ENCODE data around the gene TNFRSF9. TPM values are rescaled to one million over a fixed set of nuclear protein-coding genes. Genes with fewer than 3 reads are reported as not detected.
A peak's percentile ranks its signal among the peaks of the same experiment; 100 is the strongest.

Gene TNFRSF9
- polyA plus RNA-seq, 1 donor (not counting 4 experiments of a cell fraction or from before 2014, with no cell fraction given), result not detected

DNA sequence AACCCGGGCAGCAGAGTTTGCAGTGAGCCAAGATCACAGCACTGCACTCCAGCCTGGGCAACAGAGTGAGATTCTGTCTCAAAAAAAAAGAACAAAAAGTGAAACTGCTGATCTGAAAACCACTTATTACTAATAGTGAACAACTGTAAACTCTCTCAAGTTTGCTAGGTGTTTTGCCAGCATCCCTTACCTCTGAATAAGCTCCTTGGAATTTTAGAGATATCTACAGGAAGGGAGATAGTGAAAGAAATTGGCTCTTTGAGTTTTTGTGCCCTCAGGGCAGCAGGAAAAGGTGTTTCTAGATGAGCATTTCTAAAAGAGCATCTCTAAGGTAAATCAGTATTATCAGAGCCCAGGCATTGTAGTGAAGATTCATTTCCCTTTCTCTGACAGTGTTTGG, 47.9 kb upstream of the TNFRSF9 start:
- Histone ChIP-seq H3K36me3 (ENCODE audit: control insufficient read depth in 2 of 2, extremely low read depth in 1 of 2, insufficient read depth in 2 of 2, low read length in 2 of 2) (peaks cover 22 to 25% of the 10 kb centered on the region in 2 experiments), H2AFZ (ENCODE audit: control insufficient read depth, low read length) (no peak overlapping the region), H3K27ac (ENCODE audit: control insufficient read depth, insufficient read depth, low read length) (peak overlapping the region; percentile 20), H4K20me1 (ENCODE audit: control insufficient read depth, extremely low read depth, insufficient read depth, low read length) (no peaks in the 10 kb centered on the region), H3K9ac (ENCODE audit: control insufficient read depth, extremely low read depth, insufficient read depth, low read length) (no peak overlapping the region), H3K4me1 (ENCODE audit: control insufficient read depth, extremely low read depth, insufficient read depth, low read length) (peaks cover 12% of the 10 kb centered on the region), H3K9me1 (ENCODE audit: control insufficient read depth, extremely low read depth, insufficient read depth, low read length) (no peaks in the 10 kb centered on the region), H3K79me2 (ENCODE audit: control insufficient read depth, insufficient read depth, low read length) (peaks cover 4% of the 10 kb centered on the region), H3K4me2 (ENCODE audit: control insufficient read depth, extremely low read depth, insufficient read depth, low read depth, low read length) (peak overlapping the region; percentile 48), H3K9me3 (ENCODE audit: control insufficient read depth, low read depth, low read length) (no peaks in the 10 kb centered on the region), H3K4me3 (ENCODE audit: control insufficient read depth in 2 of 3, extremely low read depth in 1 of 3, insufficient read depth in 2 of 3, low read depth in 1 of 3, low read length in 3 of 3) (no peak overlapping the region), H3K27me3 (ENCODE audit: control insufficient read depth, extremely low read depth, insufficient read depth, low read length) (no peaks in the 10 kb centered on the region)
- TF ChIP-seq, protein P1, sequence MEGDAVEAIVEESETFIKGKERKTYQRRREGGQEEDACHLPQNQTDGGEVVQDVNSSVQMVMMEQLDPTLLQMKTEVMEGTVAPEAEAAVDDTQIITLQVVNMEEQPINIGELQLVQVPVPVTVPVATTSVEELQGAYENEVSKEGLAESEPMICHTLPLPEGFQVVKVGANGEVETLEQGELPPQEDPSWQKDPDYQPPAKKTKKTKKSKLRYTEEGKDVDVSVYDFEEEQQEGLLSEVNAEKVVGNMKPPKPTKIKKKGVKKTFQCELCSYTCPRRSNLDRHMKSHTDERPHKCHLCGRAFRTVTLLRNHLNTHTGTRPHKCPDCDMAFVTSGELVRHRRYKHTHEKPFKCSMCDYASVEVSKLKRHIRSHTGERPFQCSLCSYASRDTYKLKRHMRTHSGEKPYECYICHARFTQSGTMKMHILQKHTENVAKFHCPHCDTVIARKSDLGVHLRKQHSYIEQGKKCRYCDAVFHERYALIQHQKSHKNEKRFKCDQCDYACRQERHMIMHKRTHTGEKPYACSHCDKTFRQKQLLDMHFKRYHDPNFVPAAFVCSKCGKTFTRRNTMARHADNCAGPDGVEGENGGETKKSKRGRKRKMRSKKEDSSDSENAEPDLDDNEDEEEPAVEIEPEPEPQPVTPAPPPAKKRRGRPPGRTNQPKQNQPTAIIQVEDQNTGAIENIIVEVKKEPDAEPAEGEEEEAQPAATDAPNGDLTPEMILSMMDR (optimal IDR thresholded peaks at IDR 0.05 in 1 of 3, IDR thresholded peaks at IDR 0.05 in 1 of 3, conservative IDR thresholded peaks at IDR 0.05 in 1 of 3; ENCODE audit: extremely low read depth in 1 of 3, insufficient read depth in 2 of 3, low read length in 3 of 3), result no peak
- no peak for TF ChIP-seq EZH2 (IDR thresholded peaks at IDR 0.05; ENCODE audit: low read length)
- DNase-seq (ENCODE audit: low read depth, low spot score), result no peak
- dilution Hi-C loops (cut with MboI; ENCODE audit: extremely low pct_ligation_motif_present, low sequenced_read_pairs), result no loop called here
- FAIRE-seq, result peak; percentile 82

DNA sequence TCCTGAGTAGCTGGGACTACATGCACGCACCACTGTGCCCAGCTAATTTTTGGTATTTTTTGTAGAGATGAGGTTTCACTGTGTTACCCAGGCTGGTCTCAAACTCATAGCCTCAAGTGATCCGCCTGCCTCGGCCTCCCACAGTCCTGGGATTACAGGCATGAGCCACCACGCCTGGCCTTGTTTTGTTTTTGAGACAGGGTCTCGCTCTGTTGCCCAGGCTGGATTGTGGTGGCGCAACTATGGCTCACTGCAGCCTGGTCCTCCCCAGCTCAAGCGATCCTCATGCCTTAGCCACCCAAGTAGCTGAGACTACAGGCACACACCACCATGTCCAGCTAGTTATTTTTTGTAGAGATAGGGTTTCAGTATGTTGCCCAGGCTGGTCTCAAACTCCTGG, 46.9 kb upstream of the TNFRSF9 start:
- DNase-seq (ENCODE audit: low read depth, low spot score) (no peak), FAIRE-seq (no peak)
- Histone ChIP-seq H3K4me1 (ENCODE audit: control insufficient read depth, extremely low read depth, insufficient read depth, low read length) (peaks cover 13% of the 10 kb centered on the region), H3K4me3 (ENCODE audit: control insufficient read depth in 2 of 3, extremely low read depth in 1 of 3, insufficient read depth in 2 of 3, low read depth in 1 of 3, low read length in 3 of 3) (no peak overlapping the region), H3K27ac (ENCODE audit: control insufficient read depth, insufficient read depth, low read length) (no peak overlapping the region), H3K27me3 (ENCODE audit: control insufficient read depth, extremely low read depth, insufficient read depth, low read length) (no peaks in the 10 kb centered on the region), H3K9me1 (ENCODE audit: control insufficient read depth, extremely low read depth, insufficient read depth, low read length) (no peaks in the 10 kb centered on the region), H2AFZ (ENCODE audit: control insufficient read depth, low read length) (no peak overlapping the region), H3K36me3 (ENCODE audit: control insufficient read depth in 2 of 2, extremely low read depth in 1 of 2, insufficient read depth in 2 of 2, low read length in 2 of 2) (peaks cover 32% of the 10 kb centered on the region in 2 experiments), H3K4me2 (ENCODE audit: control insufficient read depth, extremely low read depth, insufficient read depth, low read depth, low read length) (no peak overlapping the region), H3K9me3 (ENCODE audit: control insufficient read depth, low read depth, low read length) (no peaks in the 10 kb centered on the region), H3K79me2 (ENCODE audit: control insufficient read depth, insufficient read depth, low read length) (peaks cover 8% of the 10 kb centered on the region), H3K9ac (ENCODE audit: control insufficient read depth, extremely low read depth, insufficient read depth, low read length) (no peak overlapping the region), H4K20me1 (ENCODE audit: control insufficient read depth, extremely low read depth, insufficient read depth, low read length) (no peaks in the 10 kb centered on the region)
- dilution Hi-C loops (cut with MboI; ENCODE audit: extremely low pct_ligation_motif_present, low sequenced_read_pairs), result no loop called here
- no peak for TF ChIP-seq EZH2 (IDR thresholded peaks at IDR 0.05; ENCODE audit: low read length)

Measured in keratinocyte (primary cell).